Sigmoid colon (tissue), 4 donors: Measurements from ENCODE around the gene GSE1.

Experiments used
- CTCF ChIP-seq, 4 experiments: fragments of 450-650 bp in 3 of 4; fragments of 200-600 bp in 1 of 4; IDR thresholded peaks; one replicate each; pipeline ENCODE4 v1.5.1; 2016 to 2019; ENCODE audit warnings: antibody characterized with exemption in 4 of 4, mild to moderate bottlenecking in 3 of 4, moderate library complexity in 2 of 4
- EP300 ChIP-seq, 4 donors: sonication (generic); formaldehyde crosslinking; IDR thresholded peaks; one replicate each; pipeline ENCODE4 v1.6.1; 2017; ENCODE audit warnings: antibody characterized with exemption in 4 of 4
- POLR2A ChIP-seq, 2 donors: fragments of 450-650 bp; IDR thresholded peaks; one replicate each; pipeline ENCODE4 v1.6.1; 2016; ENCODE audit warnings: antibody characterized with exemption in 2 of 2, mild to moderate bottlenecking in 2 of 2, moderate library complexity in 2 of 2
- POLR2AphosphoS5 ChIP-seq, 4 donors: sonication (generic); formaldehyde crosslinking; IDR thresholded peaks; one replicate each; pipeline ENCODE4 v1.6.1; 2017; ENCODE audit warnings: antibody characterized with exemption in 4 of 4

- TF ChIP-seq CTCF (IDR thresholded peaks at IDR 0.05): no peak
- no peak for TF ChIP-seq POLR2A (IDR thresholded peaks at IDR 0.05)
- no peak for TF ChIP-seq POLR2AphosphoS5 (IDR thresholded peaks at IDR 0.05)
- no peak for TF ChIP-seq EP300 (IDR thresholded peaks at IDR 0.05)
Measured at GRCh38 chr16:85708338-85708737, 95.2 kb downstream of the GSE1 start.
